ENCODE data around the gene NDUFB8. TPM values are rescaled to one million over a fixed set of nuclear protein-coding genes. Genes with fewer than 3 reads are reported as not detected.

NDUFB8 gene
- total and polyA plus RNA-seq, 2 of the 4 experiments (the other 2 are of a cell fraction) = 99.1 to 265 TPM

- Histone ChIP-seq H4K8ac (ENCODE audit: low read depth in 2 of 2, low read length in 2 of 2) (no peak overlapping the region), H3K18ac (ENCODE audit: low read depth, low read length) (no peak overlapping the region), H3K4me3 (ENCODE audit: insufficient read depth, low read depth, low read length) (no peak overlapping the region), H3K14ac (replicated peaks; ENCODE audit: low read depth, low read length) (no peak overlapping the region; the same call in 1 of the 2 replicates), H3K36me3 (ENCODE audit: control insufficient read depth, insufficient read depth, low read length) (peaks cover 22% of the 10 kb centered on the region), H3K27me3 (ENCODE audit: control insufficient read depth, insufficient read depth, low read length) (peaks cover 2% of the 10 kb centered on the region; the same call in 1 of the 2 replicates), H3K27ac (ENCODE audit: insufficient read depth, low read length) (no peak overlapping the region), H3K9me3 (ENCODE audit: control insufficient read depth, insufficient read depth, low read length) (no peaks in the 10 kb centered on the region), H3K4me1 (ENCODE audit: control insufficient read depth, insufficient read depth, low read length) (no peaks in the 10 kb centered on the region), H2BK20ac (ENCODE audit: low read depth, low read length) (no peak overlapping the region), H3K4me2 (ENCODE audit: low read depth, low read length) (no peak overlapping the region), H3K23ac (ENCODE audit: low read depth, low read length) (no peak overlapping the region), H4K5ac (ENCODE audit: low read depth, low read length) (no peak overlapping the region), H4K20me1 (ENCODE audit: insufficient read depth, low read length) (no peaks in the 10 kb centered on the region), H3K9ac (ENCODE audit: low read depth, low read length) (no peak overlapping the region), H2BK120ac (ENCODE audit: low read depth, low read length) (no peak overlapping the region), H3K4ac (ENCODE audit: low read depth, low read length) (no peak overlapping the region), H2BK5ac (ENCODE audit: low read depth, low read length, poor library complexity, severe bottlenecking) (no peak overlapping the region), H2AK9ac (replicated peaks; ENCODE audit: low read depth, low read length, poor library complexity) (no peak overlapping the region), H3K9me1 (ENCODE audit: insufficient read depth, low read length) (no peaks in the 10 kb centered on the region), H2AK5ac (ENCODE audit: low read depth, low read length) (no peak overlapping the region), H3K56ac (ENCODE audit: extremely low read depth, insufficient read depth, low read length) (no peak overlapping the region), H3K79me1 (ENCODE audit: low read depth in 1 of 2, low read length in 2 of 2) (no peaks in the 10 kb centered on the region), H2AFZ (replicated peaks; ENCODE audit: low read length, poor library complexity) (no peak overlapping the region), H4K91ac (ENCODE audit: insufficient read depth, low read depth, low read length) (no peak overlapping the region), H2BK15ac (ENCODE audit: low read depth, low read length) (no peak overlapping the region)
- CTCF ChIA-PET = no interaction called here
- WGBS, 2 experiments (ENCODE audit: extremely low coverage in 2 of 2, insufficient read length in 1 of 2) = no CpG with 5 or more reads among the region's 2 CpGs
- POLR2A ChIA-PET (ENCODE audit: unreplicated experiment) = no interaction called here
- no TSS peak for BruUV-seq (replicated peaks)
- DNase-seq = no peak
- in situ Hi-C loops (cut with MboI; ENCODE audit: low sequenced_read_pairs) = no loop called here
- ATAC-seq (ENCODE audit: low read depth) = no peak
- dilution Hi-C loops (cut with HindIII; ENCODE audit: low sequenced_read_pairs, unreplicated experiment) = no loop called here
- intact Hi-C loops (cut with micrococcal nuclease) = no loop called here
- TF ChIP-seq RFX5 (IDR thresholded peaks at IDR 0.05; ENCODE audit: low read depth, low read length) (no peak), SMC3 (IDR thresholded peaks at IDR 0.05; ENCODE audit: low read depth, low read length) (no peak), CTCF (conservative IDR thresholded peaks at IDR 0.05; ENCODE audit: low read depth, low read length) (no peak), FOS (IDR thresholded peaks at IDR 0.05; ENCODE audit: low read depth, low read length) (no peak), RAD21 (IDR thresholded peaks at IDR 0.05; ENCODE audit: low read length) (no peak), MXI1 (IDR thresholded peaks at IDR 0.05; ENCODE audit: borderline replicate concordance, low read depth, low read length) (no peak), ELK1 (IDR thresholded peaks at IDR 0.05; ENCODE audit: borderline replicate concordance, low read depth, low read length) (no peak), MAFK (IDR thresholded peaks at IDR 0.05; ENCODE audit: low read depth, low read length) (no peak), USF2 (IDR thresholded peaks at IDR 0.05; ENCODE audit: low read depth, low read length) (no peak), POLR2A (IDR thresholded peaks at IDR 0.05; ENCODE audit: low read depth, low read length) (no peak), MAZ (IDR thresholded peaks at IDR 0.05; ENCODE audit: borderline replicate concordance, low read depth, low read length) (no peak), BHLHE40 (IDR thresholded peaks at IDR 0.05; ENCODE audit: low read depth, low read length) (no peak)
These were observed 39.1 kb downstream of the NDUFB8 start for GRCh38 chr10:100490531-100490930.

All from IMR-90 (cell line).